ENCODE results near the gene CAPN9.

The CAPN9 gene

DNA sequence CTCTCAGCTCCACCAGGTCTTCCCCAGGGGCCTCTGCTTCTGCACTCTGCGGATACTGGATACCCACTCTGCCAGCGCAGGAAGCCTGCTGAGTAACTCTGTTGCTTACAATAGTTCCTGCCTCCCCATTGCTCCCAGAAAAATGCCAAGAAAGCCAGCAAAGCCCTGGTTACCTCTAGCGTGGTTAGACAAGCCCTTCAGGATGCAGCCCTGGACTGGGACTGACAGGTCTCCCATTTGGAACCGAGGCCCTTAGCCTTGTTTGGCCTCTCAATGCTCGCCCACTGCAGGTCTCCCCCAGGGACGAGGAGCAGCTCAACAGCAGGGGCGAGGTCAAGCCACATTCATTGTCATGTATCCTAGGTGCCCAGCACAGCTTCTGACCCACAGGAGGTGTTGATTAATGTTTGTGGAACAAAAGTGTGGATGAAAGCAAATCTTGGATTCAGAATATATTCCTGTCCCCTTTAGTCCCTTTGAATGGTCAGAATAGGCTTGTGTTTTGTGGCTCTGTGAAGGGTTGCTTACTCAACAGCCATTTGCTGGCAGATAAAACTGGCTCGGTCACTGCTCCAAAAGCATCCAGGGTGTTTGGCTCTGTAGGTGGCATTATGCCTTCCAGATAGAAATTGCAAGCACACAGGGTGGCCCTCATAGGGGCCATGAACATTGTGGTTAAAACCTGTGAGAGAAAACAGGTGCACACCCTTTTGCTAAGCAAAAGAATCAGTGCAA lies 62.2 kb downstream of the CAPN9 start:
- H3K9me3 ChIP-seq (ENCODE audit: control insufficient read depth, insufficient read depth, low read depth, low read length): no peaks in the 10 kb centered on the region
- POLR2A ChIA-PET: interaction anchor here (0.6 kb wide), 1 partner anchor 8 kb away, joined by 3 read pairs; no protein-coding TSS in a partner anchor
- H3K27ac ChIP-seq (ENCODE audit: extremely low read depth, low read depth, low read length): no peak overlapping the region
- H3K4me3 ChIP-seq (ENCODE audit: low read depth, low read length): no peak overlapping the region
- CTCF ChIA-PET: interaction anchor here (1.1 kb wide), 1 partner anchor 11 kb away, joined by 4 read pairs; no protein-coding TSS in a partner anchor
- no peaks in the 10 kb centered on the region for H3K4me1 ChIP-seq (ENCODE audit: control insufficient read depth, insufficient read depth, low read length)
- TF ChIP-seq, protein P1, sequence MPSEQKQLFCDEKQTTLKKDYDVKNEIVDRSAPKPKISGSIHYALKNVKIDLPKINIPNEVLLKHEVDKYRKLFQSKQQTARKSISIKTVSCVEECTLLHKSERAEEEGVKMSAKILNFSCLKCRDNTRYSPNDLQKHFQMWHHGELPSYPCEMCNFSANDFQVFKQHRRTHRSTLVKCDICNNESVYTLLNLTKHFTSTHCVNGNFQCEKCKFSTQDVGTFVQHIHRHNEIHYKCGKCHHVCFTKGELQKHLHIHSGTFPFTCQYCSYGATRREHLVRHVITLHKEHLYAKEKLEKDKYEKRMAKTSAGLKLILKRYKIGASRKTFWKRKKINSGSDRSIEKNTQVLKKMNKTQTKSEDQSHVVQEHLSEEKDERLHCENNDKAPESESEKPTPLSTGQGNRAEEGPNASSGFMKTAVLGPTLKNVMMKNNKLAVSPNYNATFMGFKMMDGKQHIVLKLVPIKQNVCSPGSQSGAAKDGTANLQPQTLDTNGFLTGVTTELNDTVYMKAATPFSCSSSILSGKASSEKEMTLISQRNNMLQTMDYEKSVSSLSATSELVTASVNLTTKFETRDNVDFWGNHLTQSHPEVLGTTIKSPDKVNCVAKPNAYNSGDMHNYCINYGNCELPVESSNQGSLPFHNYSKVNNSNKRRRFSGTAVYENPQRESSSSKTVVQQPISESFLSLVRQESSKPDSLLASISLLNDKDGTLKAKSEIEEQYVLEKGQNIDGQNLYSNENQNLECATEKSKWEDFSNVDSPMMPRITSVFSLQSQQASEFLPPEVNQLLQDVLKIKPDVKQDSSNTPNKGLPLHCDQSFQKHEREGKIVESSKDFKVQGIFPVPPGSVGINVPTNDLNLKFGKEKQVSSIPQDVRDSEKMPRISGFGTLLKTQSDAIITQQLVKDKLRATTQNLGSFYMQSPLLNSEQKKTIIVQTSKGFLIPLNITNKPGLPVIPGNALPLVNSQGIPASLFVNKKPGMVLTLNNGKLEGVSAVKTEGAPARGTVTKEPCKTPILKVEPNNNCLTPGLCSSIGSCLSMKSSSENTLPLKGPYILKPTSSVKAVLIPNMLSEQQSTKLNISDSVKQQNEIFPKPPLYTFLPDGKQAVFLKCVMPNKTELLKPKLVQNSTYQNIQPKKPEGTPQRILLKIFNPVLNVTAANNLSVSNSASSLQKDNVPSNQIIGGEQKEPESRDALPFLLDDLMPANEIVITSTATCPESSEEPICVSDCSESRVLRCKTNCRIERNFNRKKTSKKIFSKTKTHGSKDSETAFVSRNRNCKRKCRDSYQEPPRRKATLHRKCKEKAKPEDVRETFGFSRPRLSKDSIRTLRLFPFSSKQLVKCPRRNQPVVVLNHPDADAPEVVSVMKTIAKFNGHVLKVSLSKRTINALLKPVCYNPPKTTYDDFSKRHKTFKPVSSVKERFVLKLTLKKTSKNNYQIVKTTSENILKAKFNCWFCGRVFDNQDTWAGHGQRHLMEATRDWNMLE (tag by site-specific recombination; conservative IDR thresholded peaks at IDR 0.05; ENCODE audit: low read depth): no peak
- TF ChIP-seq ZNF10 (tag by site-specific recombination; IDR thresholded peaks at IDR 0.05) (no peak), ZNF302 (tag by site-specific recombination; IDR thresholded peaks at IDR 0.05; ENCODE audit: low read depth) (no peak)
- TF ChIP-seq, protein P2, sequence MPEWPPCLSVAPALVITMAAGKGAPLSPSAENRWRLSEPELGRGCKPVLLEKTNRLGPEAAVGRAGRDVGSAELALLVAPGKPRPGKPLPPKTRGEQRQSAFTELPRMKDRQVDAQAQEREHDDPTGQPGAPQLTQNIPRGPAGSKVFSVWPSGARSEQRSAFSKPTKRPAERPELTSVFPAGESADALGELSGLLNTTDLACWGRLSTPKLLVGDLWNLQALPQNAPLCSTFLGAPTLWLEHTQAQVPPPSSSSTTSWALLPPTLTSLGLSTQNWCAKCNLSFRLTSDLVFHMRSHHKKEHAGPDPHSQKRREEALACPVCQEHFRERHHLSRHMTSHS (tag by site-specific recombination; IDR thresholded peaks at IDR 0.05): no peak
- TF ChIP-seq, protein P3, sequence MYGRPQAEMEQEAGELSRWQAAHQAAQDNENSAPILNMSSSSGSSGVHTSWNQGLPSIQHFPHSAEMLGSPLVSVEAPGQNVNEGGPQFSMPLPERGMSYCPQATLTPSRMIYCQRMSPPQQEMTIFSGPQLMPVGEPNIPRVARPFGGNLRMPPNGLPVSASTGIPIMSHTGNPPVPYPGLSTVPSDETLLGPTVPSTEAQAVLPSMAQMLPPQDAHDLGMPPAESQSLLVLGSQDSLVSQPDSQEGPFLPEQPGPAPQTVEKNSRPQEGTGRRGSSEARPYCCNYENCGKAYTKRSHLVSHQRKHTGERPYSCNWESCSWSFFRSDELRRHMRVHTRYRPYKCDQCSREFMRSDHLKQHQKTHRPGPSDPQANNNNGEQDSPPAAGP (tag by site-specific recombination; IDR thresholded peaks at IDR 0.05): no peak
- H3K36me3 ChIP-seq (ENCODE audit: control insufficient read depth in 2 of 2, insufficient read depth in 1 of 2, low read length in 2 of 2): no peaks in the 10 kb centered on the region

DNA sequence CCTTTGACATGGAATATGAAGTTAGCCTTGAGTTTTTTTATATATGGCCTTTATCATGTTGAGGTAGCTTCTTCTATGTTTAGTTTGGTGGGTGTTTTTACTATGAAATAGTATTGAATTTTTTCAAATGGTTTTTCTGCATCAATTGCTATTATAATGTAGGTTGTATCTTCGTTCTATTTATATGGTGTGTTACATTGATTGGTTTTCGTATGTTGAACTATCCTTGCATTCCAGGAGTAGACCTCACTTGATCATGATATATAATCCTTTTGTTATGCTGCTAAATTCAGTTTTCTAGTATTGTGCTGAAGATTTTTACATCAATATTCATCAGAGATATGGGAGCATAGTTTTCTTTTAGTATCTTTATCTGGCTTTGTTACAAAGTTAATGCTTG lies 65.4 kb downstream of the CAPN9 start:
- CTCF ChIA-PET: no interaction called here
- Histone ChIP-seq H3K27ac (ENCODE audit: extremely low read depth, low read depth, low read length) (no peak overlapping the region), H3K4me1 (ENCODE audit: control insufficient read depth, insufficient read depth, low read length) (no peaks in the 10 kb centered on the region), H3K4me3 (ENCODE audit: low read depth, low read length) (no peak overlapping the region), H3K36me3 (ENCODE audit: control insufficient read depth in 2 of 2, insufficient read depth in 1 of 2, low read length in 2 of 2) (no peaks in the 10 kb centered on the region), H3K9me3 (ENCODE audit: control insufficient read depth, insufficient read depth, low read depth, low read length) (no peaks in the 10 kb centered on the region)
- TF ChIP-seq ZNF596 (tag by site-specific recombination; IDR thresholded peaks at IDR 0.05): no peak
- no peak for TF ChIP-seq ZSCAN16 (tag by site-specific recombination; IDR thresholded peaks at IDR 0.05)
- no peak for TF ChIP-seq GFI1B (tag by site-specific recombination; IDR thresholded peaks at IDR 0.05)
- TF ChIP-seq ZNF292 (tag by site-specific recombination; IDR thresholded peaks at IDR 0.05; ENCODE audit: borderline replicate concordance, low read depth): no peak
- TF ChIP-seq SETDB1 (IDR thresholded peaks at IDR 0.05; ENCODE audit: insufficient read length, low read length): peak; percentile 71
- no peak for TF ChIP-seq ZIC2 (tag by site-specific recombination; IDR thresholded peaks at IDR 0.05)
- TF ChIP-seq ZNF169 (tag by site-specific recombination; IDR thresholded peaks at IDR 0.05): no peak
- no peak for TF ChIP-seq ZNF214 (tag by site-specific recombination; IDR thresholded peaks at IDR 0.05; ENCODE audit: borderline replicate concordance)
- POLR2A ChIA-PET: no interaction called here
